GM12873 (cell line): ENCODE data around the gene LTBP2.

Experiments
- TF ChIP-seq, protein P1 (sequence below): IDR thresholded peaks from 2 replicates; pipeline ENCODE4 v1.5.1; 2012; ENCODE audit warnings: low read depth, mild to moderate bottlenecking, moderate library complexity, low read length, control low read depth; ENCODE audit not compliant: insufficient read depth; ENCODE audit errors: missing control alignments

Gene LTBP2

DNA sequence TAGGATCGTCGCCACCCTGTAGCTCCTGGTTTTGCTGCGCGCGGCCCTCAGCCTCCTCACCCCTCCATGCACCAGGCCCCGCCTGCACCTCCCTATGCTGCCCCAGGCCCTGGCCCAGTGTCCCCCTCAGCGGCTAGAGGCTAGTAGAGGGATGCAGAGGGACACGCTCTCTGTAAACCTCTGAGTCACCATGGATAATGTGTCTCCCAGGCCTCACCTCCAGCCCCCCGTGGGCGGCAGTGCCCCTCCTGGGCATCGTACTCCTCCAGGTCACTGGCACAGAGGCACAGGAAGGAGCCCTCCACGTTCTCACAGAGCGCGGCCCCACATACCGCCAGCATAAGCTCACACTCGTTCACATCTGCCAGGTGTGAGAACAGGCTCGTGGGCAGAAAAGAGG, 106.2 kb downstream of the LTBP2 start:
- TF ChIP-seq, protein P1, sequence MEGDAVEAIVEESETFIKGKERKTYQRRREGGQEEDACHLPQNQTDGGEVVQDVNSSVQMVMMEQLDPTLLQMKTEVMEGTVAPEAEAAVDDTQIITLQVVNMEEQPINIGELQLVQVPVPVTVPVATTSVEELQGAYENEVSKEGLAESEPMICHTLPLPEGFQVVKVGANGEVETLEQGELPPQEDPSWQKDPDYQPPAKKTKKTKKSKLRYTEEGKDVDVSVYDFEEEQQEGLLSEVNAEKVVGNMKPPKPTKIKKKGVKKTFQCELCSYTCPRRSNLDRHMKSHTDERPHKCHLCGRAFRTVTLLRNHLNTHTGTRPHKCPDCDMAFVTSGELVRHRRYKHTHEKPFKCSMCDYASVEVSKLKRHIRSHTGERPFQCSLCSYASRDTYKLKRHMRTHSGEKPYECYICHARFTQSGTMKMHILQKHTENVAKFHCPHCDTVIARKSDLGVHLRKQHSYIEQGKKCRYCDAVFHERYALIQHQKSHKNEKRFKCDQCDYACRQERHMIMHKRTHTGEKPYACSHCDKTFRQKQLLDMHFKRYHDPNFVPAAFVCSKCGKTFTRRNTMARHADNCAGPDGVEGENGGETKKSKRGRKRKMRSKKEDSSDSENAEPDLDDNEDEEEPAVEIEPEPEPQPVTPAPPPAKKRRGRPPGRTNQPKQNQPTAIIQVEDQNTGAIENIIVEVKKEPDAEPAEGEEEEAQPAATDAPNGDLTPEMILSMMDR = no peak

DNA sequence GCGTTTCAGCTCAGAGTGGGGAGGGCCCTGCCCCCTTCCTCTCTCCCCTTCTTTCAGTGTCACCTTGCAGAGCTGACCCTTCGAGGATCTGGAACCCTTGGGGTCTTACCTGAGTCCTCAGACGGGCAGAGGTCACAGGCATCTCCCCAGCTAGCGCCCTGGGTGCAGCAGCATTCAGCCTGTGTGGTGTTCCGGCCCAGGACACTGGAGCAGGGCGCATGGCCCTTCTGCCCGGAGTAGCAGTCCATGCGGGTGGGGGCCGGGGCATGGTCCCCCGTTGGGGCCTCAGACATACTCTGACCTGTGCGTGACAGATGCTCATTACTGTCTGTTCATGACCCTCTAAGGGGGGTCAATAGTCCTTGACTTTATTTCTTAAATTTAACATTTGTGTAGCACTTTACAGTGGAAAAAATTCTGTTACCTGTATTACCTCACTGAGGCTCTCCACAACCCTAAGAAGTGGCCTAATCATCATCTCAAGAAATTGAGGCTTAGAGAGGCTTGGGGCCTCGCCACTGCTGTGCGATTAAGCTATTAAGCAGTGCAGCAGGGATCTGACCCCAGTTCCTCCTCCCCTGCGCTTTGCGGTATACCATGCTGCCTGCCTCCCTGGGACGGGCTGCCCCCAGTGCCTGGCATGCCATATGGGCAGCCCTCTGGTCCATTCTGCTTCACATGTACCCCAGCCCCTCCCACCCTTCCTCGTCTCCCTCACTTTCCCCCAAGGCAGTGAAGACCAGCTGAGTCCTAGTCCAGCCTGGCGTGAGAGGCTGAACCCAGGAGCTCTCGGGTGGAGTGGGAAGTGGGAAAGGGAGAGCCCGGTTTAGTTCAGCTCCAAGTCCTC, 106.9 kb downstream of the LTBP2 start:
- TF ChIP-seq, protein P1 = no peak

DNA sequence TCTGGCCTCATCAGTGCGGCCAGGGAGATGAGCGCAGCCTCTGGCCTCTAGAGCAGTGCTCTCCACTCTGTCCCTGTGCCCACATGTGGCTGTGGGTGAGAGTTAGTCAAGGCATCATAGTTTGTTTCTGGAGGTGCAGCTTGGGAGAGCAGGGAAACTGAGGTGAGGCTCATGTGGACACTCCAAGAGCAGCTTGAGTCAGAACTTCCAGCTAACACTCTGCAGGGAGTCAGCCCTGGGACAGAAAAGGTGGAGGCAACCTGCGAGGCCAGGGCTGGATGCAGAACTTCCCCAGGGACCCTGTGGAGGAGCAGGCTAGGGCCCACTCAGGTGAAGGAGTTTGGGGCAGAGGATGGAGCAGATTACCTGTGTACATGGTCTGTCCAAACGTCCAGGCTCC, 107.6 kb downstream of the LTBP2 start:
- TF ChIP-seq, protein P1 = no peak

DNA sequence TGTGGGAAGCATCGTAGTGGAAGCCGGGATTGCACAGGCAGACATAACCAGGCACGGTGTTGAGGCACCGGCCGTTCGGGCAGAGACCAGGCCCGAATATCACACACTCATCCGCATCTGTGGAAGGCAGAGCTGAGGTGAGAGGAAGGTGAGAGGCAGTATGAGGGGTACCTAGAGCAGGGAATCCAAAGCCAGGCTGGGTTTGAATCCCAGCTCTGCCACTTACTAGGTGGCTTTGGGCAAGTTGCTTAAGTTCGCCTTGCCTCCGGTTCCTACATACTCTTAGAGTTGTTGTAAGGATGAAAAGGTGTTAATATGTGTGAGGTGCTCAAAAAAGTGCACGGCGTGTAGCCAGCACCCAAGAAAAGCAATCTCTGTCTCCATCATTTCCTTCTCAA, 108.1 kb downstream of the LTBP2 start:
- TF ChIP-seq, protein P1 = no peak

DNA sequence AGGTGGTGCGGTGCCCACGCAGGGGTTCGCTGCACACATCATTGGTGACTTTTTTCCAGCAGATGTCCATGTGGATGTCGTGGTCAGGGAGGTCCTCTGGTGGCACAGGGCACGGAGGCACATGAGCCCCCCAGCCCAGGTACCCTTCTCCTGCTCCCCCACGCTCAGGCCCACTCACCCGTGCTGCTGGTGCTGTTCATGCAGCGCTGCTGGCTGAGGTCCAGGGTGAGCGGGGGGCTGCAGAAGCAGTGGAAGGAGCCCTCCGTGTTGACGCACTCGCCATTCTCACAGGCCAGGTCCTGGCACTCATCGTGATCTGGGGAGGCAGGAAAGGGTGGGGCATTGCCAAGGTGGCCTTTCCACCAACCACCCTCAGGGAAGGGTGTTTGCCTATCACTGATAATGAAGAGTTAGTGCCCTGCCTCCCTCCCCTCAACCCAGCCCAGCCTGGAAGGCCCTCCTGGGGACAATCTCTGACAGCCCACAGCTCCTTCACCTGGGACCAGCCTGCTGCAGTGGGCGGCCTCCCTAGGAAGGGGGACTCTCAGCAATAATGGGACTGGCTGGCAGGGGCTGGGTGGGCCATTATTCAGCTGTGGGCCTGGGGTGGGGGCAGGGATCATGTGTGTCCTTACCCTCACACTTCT, 108.6 kb downstream of the LTBP2 start:
- TF ChIP-seq, protein P1 = no peak

DNA sequence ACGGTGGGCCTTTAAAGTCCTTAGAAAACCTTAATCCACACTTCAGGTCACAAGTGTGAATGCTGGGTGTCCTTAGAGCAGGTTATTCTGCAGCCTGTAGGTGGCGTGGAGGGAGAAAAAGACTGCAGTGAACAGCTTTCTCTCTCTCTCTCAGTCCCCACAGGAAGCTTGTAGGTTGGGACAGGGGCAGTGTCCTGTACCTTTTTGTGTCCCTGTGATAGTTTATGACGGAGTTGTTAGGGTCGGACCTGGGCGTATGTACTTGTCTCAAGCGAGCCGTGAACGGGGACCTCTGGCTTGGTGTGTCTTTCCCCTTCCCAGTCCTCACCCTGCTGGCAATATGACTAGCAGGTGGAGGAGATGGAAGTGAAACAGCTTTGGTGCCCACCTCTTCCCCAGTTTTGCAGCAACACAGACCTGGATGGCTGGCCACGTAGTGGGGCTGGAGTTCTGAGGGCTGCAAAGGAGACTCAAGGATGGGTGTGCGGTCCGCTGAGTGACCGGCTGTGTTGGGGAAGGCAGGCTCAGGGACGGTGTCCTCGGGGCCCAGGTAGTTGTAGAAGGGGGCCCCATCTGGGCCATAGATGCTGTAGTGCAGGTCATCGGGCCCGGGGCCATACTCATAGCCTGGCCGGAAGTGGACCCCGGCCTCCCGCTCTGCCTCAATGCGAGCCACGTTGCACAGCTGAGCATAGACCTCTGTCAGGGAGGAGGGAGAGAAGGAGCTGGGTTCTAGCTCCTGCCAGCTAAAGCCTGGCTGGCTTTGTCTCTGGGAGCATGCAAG, 109.6 kb downstream of the LTBP2 start:
- TF ChIP-seq, protein P1 = peak; percentile 86

DNA sequence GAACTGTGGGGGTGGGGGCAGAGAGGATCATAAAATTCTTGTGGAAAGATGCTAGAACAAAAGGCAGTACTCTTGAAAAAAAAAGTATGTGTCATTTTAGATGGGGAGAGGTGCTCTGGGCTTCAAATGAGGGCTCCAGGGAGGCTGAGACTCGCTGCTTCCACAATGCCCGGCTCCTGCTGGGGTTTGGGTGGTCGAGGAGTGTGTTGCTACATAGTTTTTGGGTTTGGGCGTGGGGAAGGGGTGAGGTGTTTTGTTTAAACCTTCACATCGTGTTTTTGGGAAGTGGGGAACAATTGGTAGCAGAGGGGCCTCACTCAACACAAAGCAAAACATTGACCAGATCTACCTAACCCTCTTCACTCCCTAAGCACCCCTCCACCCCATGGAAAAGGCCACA, 110.3 kb downstream of the LTBP2 start:
- TF ChIP-seq, protein P1 = no peak
